Activated B cell treated with CpG ODN at 0.5 μM for 24 hours (primary cell): ENCODE results near the gene CLMP. TPM values are rescaled to one million over a fixed set of nuclear protein-coding genes. Genes with fewer than 3 reads are reported as not detected.

Experiments
- ATAC-seq: fragments of 200-7000 bp; cut with Tn5 transposase; one replicate; pipeline ENCODE4 v1.10.0; 2021; ENCODE audit warnings: low read depth, mild to moderate bottlenecking, moderate library complexity
- CTCF ChIA-PET: fragments of 350-600 bp; sonication (Branson Sonifier 250); formaldehyde crosslinking; loops from one replicate; lab custom pipeline; 2021; ENCODE audit warnings: antibody characterized with exemption; lab: Charles Lee
- POLR2A ChIA-PET: fragments of 350-600 bp; sonication (Branson Sonifier 250); formaldehyde crosslinking; loops from one replicate; lab custom pipeline; 2021; ENCODE audit warnings: antibody characterized with exemption; lab: Charles Lee
- DNase-seq: peaks from one replicate; pipeline ENCODE4 v3.0.0; 2022
- H3K27ac Mint-ChIP-seq: one replicate; pipeline ENCODE4 v1.8.0; 2020; ENCODE audit warnings: mixed read lengths
- H3K27me3 Mint-ChIP-seq: one replicate; pipeline ENCODE4 v1.8.0; 2021; ENCODE audit warnings: mixed read lengths
- H3K36me3 Mint-ChIP-seq: one replicate; pipeline ENCODE4 v1.8.0; 2021; ENCODE audit warnings: low read depth, mixed read lengths
- H3K4me1 Mint-ChIP-seq: one replicate; pipeline ENCODE4 v1.8.0; 2021; ENCODE audit warnings: mixed read lengths
- H3K4me3 Mint-ChIP-seq: one replicate; pipeline ENCODE4 v1.8.0; 2020; ENCODE audit warnings: mild to moderate bottlenecking, mixed read lengths
- H3K9me3 Mint-ChIP-seq: one replicate; pipeline ENCODE4 v1.8.0; 2020; ENCODE audit warnings: mixed read lengths
- intact Hi-C: fragments of 100-400 bp; cut with micrococcal nuclease; formaldehyde crosslinking; loops from one replicate; pipeline ENCODE4 v1.15.1; 2024
- total RNA-seq: library from RNA; stranded (reverse); gene quantifications from 2 replicates; pipeline ENCODE4 v1.2.3, GENCODE V29; 2022
- TF ChIP-seq, protein P1 (sequence below): fragments of 200-600 bp; IDR thresholded peaks from one replicate; pipeline ENCODE4 v1.8.0; 2022; ENCODE audit warnings: antibody characterized with exemption, mild to moderate bottlenecking

CLMP gene
- total RNA-seq, 1 donor from 2014 or later = not detected

GRCh38 chr11:123227763-123228495, 32.9 kb upstream of the CLMP start:
- H3K27ac Mint-ChIP-seq = no peak overlapping the region
- no peak for ATAC-seq
- intact Hi-C loops = no loop called here
- DNase-seq = no peak
- H3K4me1 Mint-ChIP-seq = peaks cover 3% of the 10 kb centered on the region
- TF ChIP-seq, protein P1, sequence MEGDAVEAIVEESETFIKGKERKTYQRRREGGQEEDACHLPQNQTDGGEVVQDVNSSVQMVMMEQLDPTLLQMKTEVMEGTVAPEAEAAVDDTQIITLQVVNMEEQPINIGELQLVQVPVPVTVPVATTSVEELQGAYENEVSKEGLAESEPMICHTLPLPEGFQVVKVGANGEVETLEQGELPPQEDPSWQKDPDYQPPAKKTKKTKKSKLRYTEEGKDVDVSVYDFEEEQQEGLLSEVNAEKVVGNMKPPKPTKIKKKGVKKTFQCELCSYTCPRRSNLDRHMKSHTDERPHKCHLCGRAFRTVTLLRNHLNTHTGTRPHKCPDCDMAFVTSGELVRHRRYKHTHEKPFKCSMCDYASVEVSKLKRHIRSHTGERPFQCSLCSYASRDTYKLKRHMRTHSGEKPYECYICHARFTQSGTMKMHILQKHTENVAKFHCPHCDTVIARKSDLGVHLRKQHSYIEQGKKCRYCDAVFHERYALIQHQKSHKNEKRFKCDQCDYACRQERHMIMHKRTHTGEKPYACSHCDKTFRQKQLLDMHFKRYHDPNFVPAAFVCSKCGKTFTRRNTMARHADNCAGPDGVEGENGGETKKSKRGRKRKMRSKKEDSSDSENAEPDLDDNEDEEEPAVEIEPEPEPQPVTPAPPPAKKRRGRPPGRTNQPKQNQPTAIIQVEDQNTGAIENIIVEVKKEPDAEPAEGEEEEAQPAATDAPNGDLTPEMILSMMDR = no peak
- H3K36me3 Mint-ChIP-seq = no peaks in the 10 kb centered on the region
- H3K9me3 Mint-ChIP-seq = peaks cover under 1% of the 10 kb centered on the region
- ChIA-PET POLR2A (no interaction called here), CTCF (no interaction called here)
- no peak overlapping the region for H3K4me3 Mint-ChIP-seq
- peaks cover 12% of the 10 kb centered on the region for H3K27me3 Mint-ChIP-seq

DNA sequence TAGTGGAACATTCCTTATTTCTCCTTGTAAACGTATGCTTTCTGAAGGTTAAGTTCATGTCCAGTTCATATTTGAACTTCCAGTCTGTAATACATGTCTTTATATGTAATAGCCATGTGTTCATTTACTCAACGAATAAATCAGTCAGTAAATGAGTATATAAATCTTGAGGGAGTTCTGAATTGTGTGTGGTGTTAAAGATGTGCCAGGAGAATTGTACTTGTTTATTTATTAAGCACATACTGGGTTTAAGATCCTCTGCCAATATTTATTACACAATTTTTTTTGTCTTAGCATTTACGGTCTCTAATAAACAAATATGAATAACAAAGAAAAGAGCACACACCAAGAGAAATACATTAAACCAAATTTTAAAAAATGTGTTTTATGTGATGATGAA, 26.5 kb upstream of the CLMP start:
- Mint-ChIP-seq H3K27me3 (peaks cover 21% of the 10 kb centered on the region), H3K4me1 (no peaks in the 10 kb centered on the region), H3K36me3 (no peaks in the 10 kb centered on the region), H3K9me3 (peaks cover 9% of the 10 kb centered on the region), H3K27ac (no peak overlapping the region), H3K4me3 (no peak overlapping the region)
- POLR2A ChIA-PET = no interaction called here
- intact Hi-C loops = no loop called here
- DNase-seq (no peak), ATAC-seq (no peak)
- TF ChIP-seq, protein P1 = no peak
- CTCF ChIA-PET = no interaction called here

GRCh38 chr11:123221096-123221561, 26.1 kb upstream of the CLMP start:
- POLR2A ChIA-PET = no interaction called here
- no peak for DNase-seq
- no peaks in the 10 kb centered on the region for H3K36me3 Mint-ChIP-seq
- peaks cover 9% of the 10 kb centered on the region for H3K9me3 Mint-ChIP-seq
- no peaks in the 10 kb centered on the region for H3K4me1 Mint-ChIP-seq
- peaks cover 21% of the 10 kb centered on the region for H3K27me3 Mint-ChIP-seq
- CTCF ChIA-PET = no interaction called here
- H3K27ac Mint-ChIP-seq = no peak overlapping the region
- intact Hi-C loops = no loop called here
- no peak for ATAC-seq
- no peak overlapping the region for H3K4me3 Mint-ChIP-seq
- TF ChIP-seq, protein P1 = no peak

GRCh38 chr11:123219066-123219690, 24.1 kb upstream of the CLMP start:
- H3K4me3 Mint-ChIP-seq = no peak overlapping the region
- H3K27me3 Mint-ChIP-seq = peaks cover 24% of the 10 kb centered on the region
- TF ChIP-seq, protein P1 = no peak
- ATAC-seq (no peak), DNase-seq (no peak)
- H3K9me3 Mint-ChIP-seq = peaks cover 9% of the 10 kb centered on the region
- no peaks in the 10 kb centered on the region for H3K4me1 Mint-ChIP-seq
- intact Hi-C loops = no loop called here
- POLR2A ChIA-PET = no interaction called here
- H3K27ac Mint-ChIP-seq = no peak overlapping the region
- no peaks in the 10 kb centered on the region for H3K36me3 Mint-ChIP-seq
- CTCF ChIA-PET = no interaction called here

GRCh38 chr11:123218451-123218850, 23.4 kb upstream of the CLMP start:
- TF ChIP-seq, protein P1 = no peak
- intact Hi-C loops = no loop called here
- ChIA-PET POLR2A (no interaction called here), CTCF (no interaction called here)
- no peak overlapping the region for H3K27ac Mint-ChIP-seq
- ATAC-seq = no peak
- no peak for DNase-seq
- H3K4me1 Mint-ChIP-seq = no peaks in the 10 kb centered on the region
- no peaks in the 10 kb centered on the region for H3K36me3 Mint-ChIP-seq
- no peak overlapping the region for H3K4me3 Mint-ChIP-seq
- peaks cover 24% of the 10 kb centered on the region for H3K27me3 Mint-ChIP-seq
- H3K9me3 Mint-ChIP-seq = peaks cover 9% of the 10 kb centered on the region
